NAMALWA (cell line): ENCODE results near the gene CPN2.
A peak's percentile ranks its signal among the peaks of the same experiment; 100 is the strongest.

Experiments
- DNase-seq: peaks from one replicate; pipeline ENCODE4 v3.0.0-alpha.2; 2015; ENCODE audit warnings: low spot score

Gene CPN2

DNA sequence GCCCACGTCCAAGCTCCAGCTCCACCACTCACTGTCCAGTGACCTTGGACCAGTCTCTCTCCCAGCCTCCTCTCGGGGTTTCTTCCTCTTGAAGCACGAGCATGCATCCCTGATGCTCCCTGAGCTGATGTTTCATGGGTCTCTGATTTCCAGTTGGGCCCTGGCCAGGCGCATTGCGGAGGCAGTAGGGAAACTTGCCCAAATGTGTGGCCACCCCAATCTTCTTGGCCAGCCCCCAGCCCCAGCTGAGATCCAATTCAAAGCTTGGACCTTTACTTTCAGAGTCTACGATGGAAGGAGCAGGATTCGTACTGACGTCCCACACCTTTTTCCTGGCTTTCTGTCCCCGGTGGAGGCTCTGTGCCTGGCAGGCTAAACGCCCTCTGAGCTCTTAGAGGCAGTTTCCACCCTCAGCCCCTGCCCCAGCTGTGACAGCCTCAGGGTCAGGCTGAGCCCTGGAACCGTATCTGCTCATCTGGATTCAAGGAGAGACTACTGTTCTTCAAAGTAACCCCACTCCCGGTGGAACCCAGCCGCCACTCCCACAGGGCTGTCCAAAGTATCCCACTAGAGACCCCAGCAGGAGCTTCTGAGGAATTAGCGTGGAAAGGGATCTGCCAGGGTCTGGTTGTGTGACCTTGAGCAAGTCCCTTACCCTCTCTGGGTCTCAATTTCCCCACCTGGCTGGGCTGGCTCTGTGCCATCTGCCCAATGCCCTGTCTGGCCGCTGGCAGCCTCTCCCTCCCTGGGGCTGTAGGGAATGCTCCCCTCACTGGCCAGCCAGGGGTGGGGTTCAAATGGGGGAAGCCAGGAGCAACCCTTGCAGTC lies 37.4 kb downstream of the CPN2 start:
- no peak for DNase-seq

DNA sequence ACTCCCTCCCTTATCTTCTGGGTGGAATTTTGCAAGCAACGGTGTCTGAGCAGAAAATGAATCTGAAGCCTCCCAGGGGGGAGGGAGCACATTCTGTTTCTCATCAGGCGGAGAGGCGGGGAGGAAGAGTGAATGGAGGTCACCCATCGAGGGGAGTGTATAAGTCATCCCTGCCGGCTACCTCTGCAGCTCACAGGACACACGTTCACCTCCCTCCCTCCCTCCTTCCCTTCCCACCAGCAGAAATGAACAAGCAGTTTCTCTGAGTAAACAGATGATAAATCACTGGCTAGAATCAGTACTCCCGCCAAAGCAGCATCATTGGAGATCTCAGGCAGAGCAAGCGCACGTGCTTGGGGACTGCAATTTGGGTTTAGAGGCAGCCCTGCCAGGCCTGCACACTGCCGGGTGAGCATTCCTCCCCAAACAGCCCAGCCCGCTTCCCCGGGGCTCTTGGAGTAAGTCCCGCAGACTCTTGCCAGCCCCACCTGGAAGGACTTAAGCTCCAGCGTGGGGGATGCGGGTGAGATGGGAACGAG lies 38.3 kb downstream of the CPN2 start:
- DNase-seq: no peak

DNA sequence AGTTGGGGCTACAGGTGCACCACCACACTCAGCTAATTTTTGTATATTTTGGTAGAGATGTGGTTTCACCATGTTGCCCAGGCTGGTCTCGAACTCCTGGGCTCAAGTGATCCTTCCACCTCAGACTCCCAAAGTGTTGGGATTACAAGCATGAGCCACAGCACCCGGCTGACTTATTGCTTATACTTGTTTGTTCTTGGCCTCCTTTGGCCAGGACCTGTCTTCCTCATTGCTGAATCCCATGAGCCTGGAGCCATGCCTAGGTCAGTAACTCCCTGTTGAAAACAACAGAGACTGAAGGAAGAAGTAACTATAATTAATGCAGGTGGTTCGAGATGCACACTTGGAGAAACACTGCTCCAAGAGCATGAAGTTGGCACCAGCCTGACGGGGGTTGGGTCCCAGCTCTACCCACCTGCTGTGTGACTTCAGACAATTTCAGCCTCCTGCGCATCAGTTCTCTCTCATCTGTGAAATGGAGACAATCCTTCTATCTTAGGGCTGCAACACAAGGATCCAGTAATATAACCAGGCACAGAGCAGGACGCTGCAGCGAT lies 38.9 kb downstream of the CPN2 start:
- DNase-seq: no peak

DNA sequence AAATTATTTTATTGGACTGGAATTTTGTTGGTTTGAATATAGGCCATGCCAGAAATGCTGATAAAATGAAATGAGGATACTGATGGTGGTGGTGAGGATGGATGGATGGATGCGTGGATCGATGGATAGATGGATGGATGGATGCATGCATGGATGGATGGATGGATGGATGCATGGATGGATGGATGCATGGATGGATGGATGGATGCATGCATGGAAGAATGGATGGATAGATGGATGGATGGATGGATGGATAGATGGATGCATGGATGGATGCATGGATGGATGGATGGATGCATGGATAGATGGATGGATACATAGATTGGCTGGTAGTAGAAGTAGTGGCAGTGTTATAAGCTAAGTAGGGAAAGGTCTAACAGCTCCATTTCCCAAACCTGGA lies 40.1 kb downstream of the CPN2 start:
- no peak for DNase-seq

DNA sequence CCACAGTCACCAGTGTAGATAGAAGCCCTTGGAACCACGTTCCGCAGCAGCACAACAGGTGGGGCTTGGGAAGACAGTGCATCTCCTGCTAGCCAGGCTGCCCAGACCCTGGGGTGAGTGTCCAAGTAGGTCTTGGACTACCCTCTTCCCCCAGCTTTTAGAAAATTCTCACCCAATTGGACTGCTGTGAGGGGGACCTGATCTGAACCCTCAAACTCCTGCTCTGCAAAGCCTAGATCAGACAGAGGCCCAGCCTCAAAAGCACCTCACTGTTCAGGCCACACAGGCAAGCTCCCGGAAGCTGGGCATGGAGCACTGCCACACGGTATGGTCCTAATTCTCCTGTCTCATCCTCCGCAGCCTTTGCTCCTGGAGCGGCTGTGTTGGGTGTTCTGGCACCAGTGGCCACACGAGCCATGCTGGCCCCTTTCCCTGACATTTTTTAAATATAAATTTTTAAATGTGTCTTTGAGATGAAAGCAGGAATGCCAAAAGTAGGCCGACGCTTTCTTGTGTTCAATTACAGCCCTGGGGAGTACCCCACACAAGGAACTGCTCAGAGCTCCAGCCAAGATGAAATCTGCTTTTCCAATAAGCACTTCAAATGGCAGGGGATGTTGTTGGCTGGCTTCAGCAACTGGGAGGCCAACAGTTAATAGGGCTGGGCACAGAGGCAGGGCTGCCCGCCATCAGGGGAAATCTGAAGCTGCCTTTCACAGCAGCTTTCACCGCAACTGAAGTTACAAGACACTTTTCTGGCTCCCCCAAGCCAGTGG lies 40.9 kb downstream of the CPN2 start:
- no peak for DNase-seq

DNA sequence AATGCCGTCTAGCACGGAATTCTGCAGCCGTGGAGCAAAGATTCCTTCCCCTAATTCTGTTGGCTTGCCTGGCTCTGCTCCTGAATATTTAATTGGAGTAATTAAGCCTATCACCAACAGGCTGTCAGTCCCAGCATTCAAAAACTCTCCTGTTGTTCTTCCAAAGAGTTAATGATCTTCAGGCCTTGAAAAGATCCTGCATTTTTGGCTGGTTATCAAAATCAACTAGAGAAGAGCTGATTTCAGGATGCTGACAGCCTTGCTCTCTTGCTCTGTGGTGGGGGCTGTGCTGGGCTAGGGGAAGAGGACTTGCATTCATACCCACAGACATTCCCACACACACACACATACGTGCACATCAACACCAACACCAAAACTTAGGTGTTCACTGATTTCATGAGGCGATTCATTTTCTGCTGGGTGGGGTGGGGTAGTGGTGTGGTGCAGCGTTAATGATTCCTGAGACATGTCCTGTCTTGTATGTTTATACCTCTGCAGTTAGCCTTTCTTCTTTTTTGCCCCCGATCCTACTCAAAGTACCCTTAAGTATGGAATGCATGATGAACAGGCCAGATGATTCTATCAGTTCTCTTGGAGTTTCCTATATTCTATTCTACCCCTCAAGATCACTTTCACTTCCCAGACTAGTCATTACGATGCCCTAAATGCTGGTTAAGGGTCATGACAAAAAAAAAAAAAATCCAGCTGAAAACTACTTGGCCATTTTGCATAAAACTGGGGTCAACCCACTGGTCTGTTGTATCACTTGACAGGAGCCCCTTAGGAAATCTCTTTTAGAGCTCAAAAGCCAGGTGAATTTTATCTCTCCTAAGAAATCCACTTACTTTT lies 42.3 kb downstream of the CPN2 start:
- no peak for DNase-seq

DNA sequence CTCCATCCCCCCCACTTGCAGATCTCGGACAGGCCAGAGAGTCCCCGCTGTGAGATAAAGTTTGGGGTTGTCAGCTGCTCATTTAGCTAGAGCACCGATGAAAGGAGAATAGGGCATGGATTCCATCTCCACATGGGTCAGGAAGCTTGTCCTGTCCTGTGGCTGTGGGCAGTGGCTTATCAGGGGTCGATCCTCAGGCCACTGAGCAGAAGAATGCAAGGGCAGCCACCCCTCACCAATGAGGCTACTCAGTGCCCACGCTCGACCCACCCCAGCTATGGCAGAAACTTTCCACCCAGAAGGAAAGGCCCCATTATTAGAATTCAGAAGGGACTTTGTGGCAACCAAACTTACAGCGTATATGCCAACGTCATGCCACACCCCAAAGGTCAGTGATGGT lies 43.3 kb downstream of the CPN2 start:
- DNase-seq: no peak

DNA sequence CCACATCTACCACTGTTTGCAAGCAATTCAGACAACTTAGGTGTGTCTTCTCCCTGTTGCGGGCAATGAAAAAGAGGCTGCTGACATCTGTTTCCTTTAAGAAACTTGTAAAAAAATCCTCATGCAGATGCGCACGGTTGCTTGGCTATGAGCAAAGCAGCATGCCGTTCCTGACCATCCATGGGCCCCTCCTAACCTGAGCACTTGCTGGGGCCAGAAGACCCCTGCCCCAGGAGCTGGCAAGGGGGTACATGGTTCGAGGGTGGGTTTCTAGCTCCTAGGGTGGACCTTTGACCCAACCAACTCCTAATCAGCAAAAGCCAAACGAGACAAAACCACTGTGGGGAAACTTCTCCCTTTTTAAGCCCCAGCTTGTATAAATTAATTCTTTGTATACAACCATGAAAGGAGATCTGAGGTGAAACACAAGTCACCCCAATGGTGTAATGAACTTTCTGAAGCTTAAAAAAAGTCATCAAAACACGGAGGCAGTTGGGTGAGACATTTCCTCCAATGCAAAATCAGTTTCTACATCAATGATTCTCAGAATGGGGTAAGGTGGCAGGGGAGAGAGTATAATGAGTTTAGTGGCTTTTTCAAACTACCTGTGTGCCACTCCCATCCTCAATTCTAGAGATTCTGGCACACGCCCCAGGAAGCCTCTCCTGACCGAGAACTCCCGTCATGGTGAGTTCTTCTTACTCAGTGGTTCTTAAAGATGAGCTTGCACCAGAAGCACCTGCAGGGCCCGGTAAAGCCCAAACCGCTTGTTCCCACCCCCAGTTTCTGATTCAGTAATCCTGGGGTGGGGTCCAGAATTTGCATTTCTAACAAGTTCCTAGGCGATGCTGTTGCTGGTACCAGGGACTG lies 44.1 kb downstream of the CPN2 start:
- peak; percentile 61 for DNase-seq

DNA sequence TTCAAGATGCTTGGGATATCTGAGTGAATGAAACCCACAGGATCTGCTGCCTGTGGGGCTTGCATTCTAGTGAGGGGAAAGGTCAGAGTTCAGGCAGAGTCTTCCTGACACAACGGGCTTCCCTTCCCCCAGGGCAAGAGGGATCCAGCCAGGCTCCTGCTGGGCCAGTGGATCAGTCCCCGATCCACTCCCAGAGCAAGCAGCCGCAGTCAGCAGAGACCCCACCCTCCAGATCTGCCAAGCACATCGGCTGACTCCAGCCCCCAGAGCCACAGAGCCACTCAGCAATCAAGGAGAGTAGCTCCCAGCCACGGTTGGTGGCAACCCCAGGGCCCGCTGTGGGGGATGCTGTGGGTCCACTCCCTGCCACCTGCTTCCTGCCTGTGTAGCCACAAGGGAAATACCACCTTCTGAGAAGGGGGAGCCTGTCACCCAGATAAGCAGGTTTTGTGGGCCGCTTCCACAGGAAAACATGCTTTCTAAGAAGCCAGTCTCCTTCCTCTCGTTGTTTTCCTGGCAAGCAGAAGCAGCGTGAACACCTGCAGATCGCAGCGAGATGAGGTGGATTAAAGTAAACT lies 44.9 kb downstream of the CPN2 start:
- peak; percentile 73 for DNase-seq

DNA sequence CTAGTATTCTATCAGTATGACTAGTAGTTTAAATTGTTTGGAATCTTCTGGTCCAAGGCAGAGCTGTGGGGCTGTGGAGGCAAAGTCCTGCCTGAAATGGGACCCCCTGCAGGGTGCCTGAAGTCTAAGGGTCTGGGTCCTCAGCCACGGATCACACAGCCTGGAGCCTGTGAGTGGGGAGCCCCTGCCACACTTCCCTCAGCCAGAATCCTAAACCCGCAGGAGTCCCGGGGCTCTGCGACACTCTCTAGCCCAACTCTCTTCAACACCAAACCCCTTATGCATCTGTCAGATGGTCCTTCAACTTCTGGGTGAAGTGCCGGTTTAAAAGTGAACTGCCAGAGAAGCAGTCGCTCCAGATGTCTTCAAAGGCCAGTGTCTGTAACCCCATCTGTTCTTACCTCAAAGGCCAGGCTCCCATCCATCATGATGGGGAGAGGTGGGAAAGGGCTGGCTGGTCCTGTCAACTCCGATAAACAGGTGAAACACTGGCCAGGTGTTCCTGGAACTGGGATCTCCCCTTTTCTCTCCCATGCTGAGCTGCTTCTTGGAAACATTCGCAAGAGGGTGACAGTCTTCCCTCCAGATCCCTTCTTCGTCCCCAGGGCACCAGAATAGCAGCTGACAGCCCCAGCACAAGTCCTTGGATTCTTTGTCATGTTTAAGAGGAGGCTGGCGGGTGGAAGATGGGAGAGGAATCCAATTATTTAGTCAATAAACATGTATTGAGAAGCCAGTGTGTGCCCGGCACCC lies 45.6 kb downstream of the CPN2 start:
- DNase-seq: peak; percentile 52

DNA sequence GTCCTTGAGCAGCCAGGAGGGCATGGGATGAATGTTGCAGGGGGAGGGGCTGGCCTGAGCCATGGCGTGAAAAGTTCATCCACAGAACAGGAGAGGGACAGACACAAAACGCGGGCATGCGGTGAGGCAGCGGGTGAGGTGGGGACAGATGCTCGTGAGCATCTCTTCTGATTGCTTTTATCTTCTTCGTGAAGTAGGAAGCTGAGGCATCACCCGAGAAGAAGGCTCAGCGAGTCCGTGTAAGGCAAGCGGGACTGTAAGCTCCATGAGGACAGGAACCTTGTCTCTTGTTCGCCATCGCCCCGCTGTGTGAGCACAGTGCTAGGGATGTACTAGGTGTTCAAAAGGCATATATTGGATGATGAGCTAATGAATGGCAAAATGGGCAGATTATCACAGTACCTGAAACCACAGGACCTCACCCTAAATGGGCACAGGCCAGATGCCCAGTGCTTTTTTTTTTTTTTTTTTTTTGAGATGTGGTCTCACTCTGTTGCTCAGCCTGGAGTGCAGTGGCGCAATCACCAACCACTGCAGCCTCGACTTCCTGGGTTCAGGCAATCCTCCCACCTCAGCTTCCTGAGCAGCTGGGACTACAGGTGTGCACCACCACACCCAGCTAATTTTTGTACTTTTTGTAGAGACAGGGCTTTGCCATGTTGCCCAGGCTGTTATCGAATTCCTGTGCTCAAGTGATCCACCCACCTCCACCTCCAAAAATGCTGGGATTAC lies 46.8 kb downstream of the CPN2 start:
- DNase-seq: no peak

DNA sequence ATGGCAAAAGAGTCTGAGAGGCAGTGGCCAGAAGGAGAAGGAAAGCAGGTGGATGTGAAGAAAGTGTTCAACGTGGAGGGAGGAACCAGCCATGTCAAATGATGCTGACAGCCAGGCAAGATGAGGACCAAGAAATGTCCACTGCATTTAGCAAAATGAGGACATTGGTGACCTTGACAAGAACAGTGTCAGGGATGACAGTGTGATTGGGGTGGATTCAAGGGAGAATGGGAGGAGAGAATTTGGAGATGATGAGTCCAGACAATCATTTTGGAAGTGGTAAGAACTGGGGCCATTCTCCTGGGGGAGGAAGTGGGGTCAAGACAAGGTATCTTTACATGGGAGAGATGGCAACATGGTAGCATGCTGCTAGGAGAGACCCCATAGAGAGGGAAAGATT lies 47.4 kb downstream of the CPN2 start:
- no peak for DNase-seq

DNA sequence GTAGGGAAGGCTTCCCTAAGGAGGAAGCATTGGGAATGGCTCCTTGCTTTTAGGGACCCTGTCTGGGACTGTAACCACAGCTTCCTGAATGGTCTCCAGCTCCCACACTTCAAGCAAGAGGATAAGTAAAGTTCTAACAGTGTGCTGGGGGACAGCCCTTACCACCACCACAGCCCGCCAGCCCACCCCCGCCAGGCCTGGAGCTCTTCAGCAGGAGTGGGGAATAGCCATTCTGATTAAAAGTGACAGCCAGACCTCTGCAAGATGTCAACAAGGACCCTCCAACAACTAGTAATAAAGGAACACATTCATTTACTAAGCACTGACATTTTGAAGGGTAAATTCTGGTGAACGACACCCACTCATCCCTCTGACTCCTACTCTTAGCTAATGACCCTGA lies 49.4 kb downstream of the CPN2 start:
- no peak for DNase-seq

DNA sequence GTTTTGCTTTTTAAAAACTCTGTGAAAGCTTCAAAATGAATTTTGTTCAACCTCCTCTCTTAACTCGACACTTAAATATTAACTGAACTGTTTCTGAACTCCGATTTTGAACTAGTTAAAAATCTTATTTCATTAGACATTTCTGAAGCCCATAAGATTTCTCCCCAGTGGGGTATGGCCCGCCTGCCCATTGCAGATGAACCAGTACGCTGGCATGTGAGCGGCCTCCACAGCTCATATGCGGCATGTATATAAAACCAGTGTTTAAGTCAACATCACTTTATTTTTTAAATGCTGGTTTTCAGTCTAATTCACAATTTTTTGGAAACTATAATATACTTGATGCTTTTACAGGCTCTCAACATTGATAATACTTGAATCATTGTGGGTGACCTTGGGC lies 50.2 kb downstream of the CPN2 start:
- DNase-seq: no peak

DNA sequence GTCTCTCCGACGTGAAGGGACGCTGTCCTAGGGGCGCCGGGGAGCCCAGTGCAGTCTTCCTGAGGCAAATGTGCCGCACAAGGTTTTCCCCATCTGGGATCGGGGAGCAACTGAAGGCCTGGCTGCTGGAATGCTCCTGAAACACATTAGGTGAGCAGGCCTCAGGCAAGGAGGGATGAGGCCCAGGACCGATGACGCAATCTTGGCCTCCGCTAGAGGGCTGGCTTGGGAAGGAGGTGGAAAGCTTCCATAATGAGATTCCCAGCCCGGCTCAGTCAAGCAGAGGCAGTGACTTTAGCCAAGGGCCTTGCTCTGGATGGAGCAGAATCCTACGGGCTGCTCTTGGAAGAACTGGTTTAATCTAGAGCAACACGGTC lies 50.8 kb downstream of the CPN2 start:
- DNase-seq: no peak

DNA sequence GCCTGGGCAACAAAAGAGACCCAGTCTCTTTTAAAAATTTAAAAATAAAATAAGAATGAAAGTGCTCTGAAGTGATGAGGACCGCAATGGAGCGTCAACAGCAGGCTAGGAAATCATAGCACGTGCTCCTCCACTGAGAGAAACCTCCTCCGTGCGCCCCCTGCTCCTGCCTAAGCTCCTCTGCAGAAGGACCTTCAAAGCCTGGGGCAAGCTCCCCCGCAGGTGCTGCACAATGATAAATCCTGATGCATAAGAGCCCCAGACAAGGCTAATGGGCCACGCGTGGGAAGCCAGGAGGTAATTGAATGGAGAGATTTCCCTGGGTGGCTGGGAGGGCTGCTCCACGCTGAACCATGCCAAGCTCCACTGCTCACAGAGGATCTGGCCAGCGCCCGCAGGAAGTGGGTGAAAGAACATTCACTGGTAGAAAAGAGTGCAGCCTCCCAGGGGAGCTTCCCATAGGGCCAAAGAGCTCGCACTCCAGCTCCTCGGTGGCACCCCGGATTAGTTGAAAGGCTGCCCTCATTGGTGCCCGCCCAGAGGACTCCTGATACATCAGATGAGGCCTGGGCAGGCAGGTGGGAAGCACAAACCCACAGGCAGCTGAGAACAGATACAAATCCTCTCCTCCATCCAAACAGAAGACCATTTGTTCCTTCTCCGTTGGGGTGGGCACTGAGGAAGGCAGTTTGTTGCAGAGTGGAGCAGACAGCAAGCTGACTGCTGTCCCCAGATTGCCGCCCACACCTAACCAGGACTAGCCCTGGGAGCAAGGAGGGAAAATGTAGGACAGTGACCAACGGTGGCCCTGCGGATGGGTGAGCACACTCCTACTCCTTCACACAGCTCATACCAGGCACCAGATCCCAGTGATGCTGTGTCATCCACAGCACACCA lies 52.5 kb downstream of the CPN2 start:
- no peak for DNase-seq

DNA sequence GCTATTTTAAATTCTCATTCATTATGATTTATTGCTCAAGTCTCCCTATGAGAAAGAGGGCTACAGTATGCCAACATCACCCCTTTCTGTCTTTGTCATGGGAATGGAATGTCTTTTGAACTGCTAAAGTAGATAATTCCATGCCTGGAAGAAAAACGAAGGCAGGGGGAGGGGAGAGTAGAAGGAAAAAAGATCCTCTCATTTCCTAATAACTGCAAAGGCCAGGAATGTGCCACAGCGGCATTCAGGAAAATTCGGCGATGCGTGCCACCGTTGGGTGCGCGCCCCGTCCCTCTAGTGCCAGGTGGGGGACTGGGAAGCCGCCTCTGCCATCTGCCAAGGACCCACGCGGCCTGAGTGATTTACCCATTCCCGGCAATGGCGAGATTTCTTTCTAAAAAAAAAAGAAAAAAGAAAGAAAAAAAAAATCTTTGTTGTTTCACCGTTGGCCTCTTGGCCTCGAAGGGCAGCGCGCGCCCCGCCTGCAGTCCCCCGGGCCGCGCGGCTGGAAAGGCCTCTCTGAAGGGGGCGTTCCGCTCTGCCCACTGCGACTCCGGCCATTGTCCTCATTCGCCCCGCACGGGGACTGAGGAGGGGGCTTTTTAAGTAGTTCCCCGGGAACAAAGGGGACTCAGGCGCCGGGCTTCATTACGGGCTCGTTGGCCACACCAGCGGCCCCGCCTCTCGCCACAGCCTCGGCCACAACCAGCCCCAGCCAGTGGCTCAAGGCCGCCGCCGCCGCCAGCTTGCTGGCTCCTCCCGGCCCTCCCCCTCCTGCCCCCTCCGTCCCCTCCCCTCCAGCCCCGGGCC lies 54.5 kb downstream of the CPN2 start:
- no peak for DNase-seq

DNA sequence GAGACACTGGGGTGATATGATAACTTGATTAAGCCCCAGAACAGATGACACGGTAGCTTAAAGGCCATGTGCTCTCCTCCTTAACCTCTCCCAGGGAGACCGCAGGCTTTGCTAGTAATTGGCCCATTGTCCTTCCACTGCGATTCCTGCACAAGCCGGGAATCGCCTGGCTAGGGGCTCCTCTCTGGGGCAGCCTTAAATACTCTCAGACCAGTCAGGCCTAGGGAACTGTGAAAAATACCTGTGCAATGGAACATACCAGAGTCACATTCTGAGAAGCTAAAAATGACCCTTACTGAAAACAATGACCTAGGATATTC lies 56.3 kb downstream of the CPN2 start:
- no peak for DNase-seq
